ENCODE results near the gene MAGEC3. TPM values are rescaled to one million over a fixed set of nuclear protein-coding genes. Genes with fewer than 3 reads are reported as not detected.

The MAGEC3 gene, protein sequence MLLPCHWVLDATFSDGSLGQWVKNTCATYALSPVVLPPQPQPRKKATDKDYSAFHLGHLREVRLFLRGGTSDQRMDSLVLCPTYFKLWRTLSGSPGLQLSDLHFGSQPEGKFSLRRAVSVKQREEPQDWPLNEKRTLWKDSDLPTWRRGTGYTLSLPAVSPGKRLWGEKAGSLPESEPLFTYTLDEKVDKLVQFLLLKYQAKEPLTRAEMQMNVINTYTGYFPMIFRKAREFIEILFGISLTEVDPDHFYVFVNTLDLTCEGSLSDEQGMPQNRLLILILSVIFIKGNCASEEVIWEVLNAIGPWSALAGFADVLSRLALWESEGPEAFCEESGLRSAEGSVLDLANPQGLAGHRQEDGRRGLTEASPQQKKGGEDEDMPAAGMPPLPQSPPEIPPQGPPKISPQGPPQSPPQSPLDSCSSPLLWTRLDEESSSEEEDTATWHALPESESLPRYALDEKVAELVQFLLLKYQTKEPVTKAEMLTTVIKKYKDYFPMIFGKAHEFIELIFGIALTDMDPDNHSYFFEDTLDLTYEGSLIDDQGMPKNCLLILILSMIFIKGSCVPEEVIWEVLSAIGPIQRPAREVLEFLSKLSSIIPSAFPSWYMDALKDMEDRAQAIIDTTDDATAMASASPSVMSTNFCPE
- total RNA-seq (not detected), polyA plus RNA-seq (not detected)

DNA sequence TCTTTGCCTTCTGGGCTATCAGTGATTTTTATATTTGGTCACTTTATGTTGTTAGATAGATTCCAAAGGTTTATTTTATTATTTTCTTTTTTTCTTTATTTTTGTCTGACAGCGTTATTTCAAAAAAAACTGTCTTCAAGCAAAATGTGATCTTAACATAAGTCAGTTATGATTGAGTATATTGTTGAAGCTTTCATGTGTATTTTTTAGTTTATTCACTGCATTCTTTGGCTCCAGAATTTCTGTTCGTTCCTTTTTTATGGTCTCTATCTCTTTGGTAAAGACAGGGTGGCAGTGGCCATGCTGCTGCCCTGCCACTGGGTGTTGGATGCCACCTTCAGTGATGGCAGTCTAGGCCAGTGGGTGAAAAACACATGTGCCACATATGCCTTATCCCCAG lies at the start of gene MAGEC3:
MAGEC3 (plus strand) TSS at position 301 of the 400 bp plus-strand sequence; CDS start at position 301, 0 bp downstream.
- ChIA-PET POLR2A (no interaction called here), CTCF (no interaction called here)
- Mint-ChIP-seq H3K4me1 (no peaks in the 10 kb centered on the region), H3K27ac (no peak within 1 kb of the TSS), H3K36me3 (no peaks in the 10 kb centered on the region), H3K4me3 (no peak within 1 kb of the TSS), H3K9me3 (peaks cover 0 to 16% (median 5%) of the 10 kb centered on the region in 5 donors), H3K27me3 (no peaks in the 10 kb centered on the region)
- H3K27ac ChIP-seq (ENCODE audit: low read depth, low read length), result no peak within 1 kb of the TSS
- no peak within 1 kb of the TSS for H3K4me3 ChIP-seq (ENCODE audit: low read length)
- no peaks in the 10 kb centered on the region for H3K9me3 ChIP-seq (ENCODE audit: low read length)
- DNase-seq, result no peak
- H3K4me1 ChIP-seq (ENCODE audit: insufficient read depth, low read length), result no peaks in the 10 kb centered on the region
- H3K27me3 ChIP-seq (ENCODE audit: insufficient read depth, low read length, poor library complexity, severe bottlenecking), result no peaks in the 10 kb centered on the region
- no peaks in the 10 kb centered on the region for H3K36me3 ChIP-seq (ENCODE audit: insufficient read depth, low read length)

DNA sequence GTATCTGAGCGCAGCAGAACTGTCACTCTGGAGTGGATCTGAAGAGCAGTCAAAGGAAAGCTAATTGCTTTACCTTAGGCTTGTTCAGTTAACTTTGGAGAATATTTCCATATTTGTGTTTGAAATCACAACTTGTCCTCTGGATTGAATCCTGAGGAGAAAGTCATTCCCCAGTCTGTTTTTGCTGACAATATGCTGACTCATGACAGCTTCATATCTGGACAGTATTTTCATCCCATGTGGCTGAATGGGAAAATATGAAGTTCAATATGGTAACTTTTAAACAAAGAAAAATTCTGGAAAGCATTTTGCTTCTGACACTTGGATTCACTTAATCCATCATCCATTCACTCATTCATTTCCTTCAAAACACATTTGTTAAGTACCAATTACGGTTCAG lies 46.3 kb upstream of the MAGEC3 start:
- POLR2A ChIA-PET, result no interaction called here
- no peak overlapping the region for H3K27ac ChIP-seq (ENCODE audit: low read depth, low read length)
- Mint-ChIP-seq H3K27me3 (peaks cover 0 to 10% of the 10 kb centered on the region in 2 donors), H3K4me1 (no peaks in the 10 kb centered on the region), H3K36me3 (no peaks in the 10 kb centered on the region), H3K27ac (no peak overlapping the region), H3K4me3 (no peak overlapping the region), H3K9me3 (peaks cover 0 to 3% (median 0%) of the 10 kb centered on the region in 5 donors)
- DNase-seq, result no peak
- CTCF ChIA-PET, result no interaction called here
- no peaks in the 10 kb centered on the region for H3K9me3 ChIP-seq (ENCODE audit: low read length)
- H3K36me3 ChIP-seq (ENCODE audit: insufficient read depth, low read length), result no peaks in the 10 kb centered on the region
- H3K27me3 ChIP-seq (ENCODE audit: insufficient read depth, low read length, poor library complexity, severe bottlenecking), result no peaks in the 10 kb centered on the region
- H3K4me1 ChIP-seq (ENCODE audit: insufficient read depth, low read length), result no peaks in the 10 kb centered on the region
- no peak overlapping the region for H3K4me3 ChIP-seq (ENCODE audit: low read length)

DNA sequence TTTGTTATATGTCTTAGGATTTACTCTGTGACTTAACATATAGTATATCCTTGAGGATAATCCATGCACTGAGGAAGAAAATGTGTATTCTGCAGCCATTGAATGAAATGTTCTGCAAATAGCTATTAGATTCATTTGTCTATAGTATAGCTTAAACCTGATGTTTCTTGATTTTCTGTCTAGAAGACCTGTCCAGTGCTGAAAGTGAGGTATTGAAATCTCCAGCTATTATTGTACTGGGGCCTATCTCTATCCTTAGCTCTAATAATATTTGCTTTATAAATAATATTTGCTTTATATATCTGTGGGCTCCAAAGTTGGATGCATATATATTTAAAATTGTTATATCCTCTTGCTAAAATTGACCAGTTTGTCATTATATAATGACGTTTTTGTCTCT lies 26.7 kb upstream of the MAGEC3 start:
- Histone ChIP-seq H3K36me3 (ENCODE audit: insufficient read depth, low read length) (no peaks in the 10 kb centered on the region), H3K27me3 (ENCODE audit: insufficient read depth, low read length, poor library complexity, severe bottlenecking) (no peaks in the 10 kb centered on the region), H3K4me1 (ENCODE audit: insufficient read depth, low read length) (no peaks in the 10 kb centered on the region), H3K27ac (ENCODE audit: low read depth, low read length) (no peak overlapping the region), H3K4me3 (ENCODE audit: low read length) (no peak overlapping the region), H3K9me3 (ENCODE audit: low read length) (no peaks in the 10 kb centered on the region)
- DNase-seq, result no peak
- Mint-ChIP-seq H3K4me3 (no peak overlapping the region), H3K27me3 (no peaks in the 10 kb centered on the region), H3K36me3 (no peaks in the 10 kb centered on the region), H3K4me1 (no peaks in the 10 kb centered on the region), H3K9me3 (peaks cover 0 to 5% (median 1%) of the 10 kb centered on the region in 5 donors), H3K27ac (no peak overlapping the region)
- ChIA-PET CTCF (no interaction called here), POLR2A (no interaction called here)

DNA sequence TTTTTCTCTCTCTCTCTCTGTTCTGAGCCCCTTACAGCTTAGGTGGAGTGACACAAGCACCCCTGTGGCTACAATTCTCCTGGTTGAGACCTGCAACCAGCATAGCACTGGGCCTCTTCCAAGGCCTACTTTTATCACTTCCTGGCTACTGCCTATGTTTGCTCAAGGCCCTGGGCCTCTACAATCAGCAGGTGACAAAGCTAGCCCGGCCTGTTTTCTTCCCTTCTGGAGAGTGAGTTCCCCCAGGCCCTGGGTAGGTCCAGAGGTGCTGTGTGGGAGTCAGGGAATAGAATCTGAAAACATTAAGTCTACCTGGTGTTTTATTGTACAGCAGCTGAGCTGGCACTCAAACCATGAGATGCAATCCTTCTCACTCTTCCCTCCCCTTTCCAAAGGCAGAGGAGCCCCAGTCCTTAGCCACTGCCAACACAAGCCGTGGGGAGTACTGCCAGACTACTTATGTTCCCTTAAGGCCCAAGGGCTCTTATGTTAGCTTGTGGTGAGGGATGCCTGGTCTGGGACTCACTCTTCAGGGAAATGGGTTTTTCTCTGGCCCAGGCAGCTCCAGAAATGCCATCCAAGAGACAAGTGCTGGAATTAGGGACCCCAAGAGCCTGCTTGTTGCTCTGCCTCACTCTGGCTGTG lies 23.8 kb upstream of the MAGEC3 start:
- ChIA-PET POLR2A (no interaction called here), CTCF (no interaction called here)
- H3K27ac Mint-ChIP-seq, result no peak overlapping the region
- H3K27me3 ChIP-seq (ENCODE audit: insufficient read depth, low read length, poor library complexity, severe bottlenecking), result no peaks in the 10 kb centered on the region
- H3K4me1 Mint-ChIP-seq, result no peaks in the 10 kb centered on the region
- H3K27me3 Mint-ChIP-seq, result no peaks in the 10 kb centered on the region
- peaks cover 0 to 5% (median 3%) of the 10 kb centered on the region in 5 donors for H3K9me3 Mint-ChIP-seq
- no peaks in the 10 kb centered on the region for H3K36me3 ChIP-seq (ENCODE audit: insufficient read depth, low read length)
- DNase-seq, result no peak
- no peaks in the 10 kb centered on the region for H3K9me3 ChIP-seq (ENCODE audit: low read length)
- no peak overlapping the region for H3K27ac ChIP-seq (ENCODE audit: low read depth, low read length)
- H3K4me3 Mint-ChIP-seq, result no peak overlapping the region
- H3K4me1 ChIP-seq (ENCODE audit: insufficient read depth, low read length), result no peaks in the 10 kb centered on the region
- no peaks in the 10 kb centered on the region for H3K36me3 Mint-ChIP-seq
- H3K4me3 ChIP-seq (ENCODE audit: low read length), result no peak overlapping the region

DNA sequence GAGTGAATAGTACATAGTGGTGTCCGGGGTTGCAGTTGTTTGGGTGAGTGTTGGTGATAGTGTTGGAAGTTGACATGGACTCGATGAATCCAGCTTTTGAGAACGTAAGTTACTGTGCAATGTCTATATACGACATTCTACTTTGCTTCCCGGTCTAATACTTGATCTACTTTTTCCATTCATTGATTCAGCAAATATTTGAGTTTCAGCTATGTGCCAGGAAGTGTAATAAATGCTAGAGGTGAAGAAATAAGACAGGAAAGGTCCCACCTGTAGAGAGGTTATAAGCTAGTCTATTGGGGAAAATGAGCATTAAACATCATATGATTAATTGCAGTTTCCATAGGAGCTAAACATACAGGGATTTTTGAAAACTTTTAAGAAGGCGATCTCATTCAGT lies 22.2 kb upstream of the MAGEC3 start:
- Histone ChIP-seq H3K27me3 (ENCODE audit: insufficient read depth, low read length, poor library complexity, severe bottlenecking) (no peaks in the 10 kb centered on the region), H3K9me3 (ENCODE audit: low read length) (no peaks in the 10 kb centered on the region), H3K4me3 (ENCODE audit: low read length) (no peak overlapping the region), H3K4me1 (ENCODE audit: insufficient read depth, low read length) (no peaks in the 10 kb centered on the region), H3K27ac (ENCODE audit: low read depth, low read length) (no peak overlapping the region), H3K36me3 (ENCODE audit: insufficient read depth, low read length) (no peaks in the 10 kb centered on the region)
- Mint-ChIP-seq H3K4me3 (no peak overlapping the region), H3K4me1 (no peaks in the 10 kb centered on the region), H3K27me3 (no peaks in the 10 kb centered on the region), H3K9me3 (peaks cover 0 to 5% (median 3%) of the 10 kb centered on the region in 5 donors), H3K27ac (no peak overlapping the region), H3K36me3 (no peaks in the 10 kb centered on the region)
- CTCF ChIA-PET, result no interaction called here
- POLR2A ChIA-PET, result no interaction called here
- DNase-seq, result no peak

DNA sequence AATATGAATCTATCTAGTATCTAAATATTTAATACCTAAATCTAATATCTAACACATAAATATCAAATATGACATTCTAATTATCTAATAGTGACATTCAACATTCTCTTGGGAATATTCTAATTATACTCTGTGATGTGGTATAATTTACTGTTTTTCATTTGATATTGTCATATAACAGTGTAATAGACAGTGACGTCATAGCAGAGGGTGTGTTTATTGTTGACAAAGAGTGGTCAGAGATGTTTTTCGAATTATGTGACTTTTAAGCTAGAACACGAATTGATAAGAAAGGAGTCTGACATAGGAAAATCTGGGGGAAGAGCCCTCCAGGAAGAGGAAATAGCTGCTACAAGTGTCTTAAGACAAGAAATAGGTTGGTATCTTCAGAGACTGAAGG lies 5.9 kb upstream of the MAGEC3 start:
- POLR2A ChIA-PET, result no interaction called here
- peaks cover 0 to 7% (median 3%) of the 10 kb centered on the region in 5 donors for H3K9me3 Mint-ChIP-seq
- no peak for DNase-seq
- CTCF ChIA-PET, result no interaction called here
- no peak overlapping the region for H3K27ac Mint-ChIP-seq
- H3K36me3 Mint-ChIP-seq, result no peaks in the 10 kb centered on the region
- Histone ChIP-seq H3K4me1 (ENCODE audit: insufficient read depth, low read length) (no peaks in the 10 kb centered on the region), H3K9me3 (ENCODE audit: low read length) (no peaks in the 10 kb centered on the region), H3K27me3 (ENCODE audit: insufficient read depth, low read length, poor library complexity, severe bottlenecking) (no peaks in the 10 kb centered on the region), H3K4me3 (ENCODE audit: low read length) (no peak overlapping the region), H3K36me3 (ENCODE audit: insufficient read depth, low read length) (no peaks in the 10 kb centered on the region), H3K27ac (ENCODE audit: low read depth, low read length) (no peak overlapping the region)
- no peaks in the 10 kb centered on the region for H3K4me1 Mint-ChIP-seq
- peaks cover 0 to 4% of the 10 kb centered on the region in 2 donors for H3K27me3 Mint-ChIP-seq
- H3K4me3 Mint-ChIP-seq, result no peak overlapping the region

DNA sequence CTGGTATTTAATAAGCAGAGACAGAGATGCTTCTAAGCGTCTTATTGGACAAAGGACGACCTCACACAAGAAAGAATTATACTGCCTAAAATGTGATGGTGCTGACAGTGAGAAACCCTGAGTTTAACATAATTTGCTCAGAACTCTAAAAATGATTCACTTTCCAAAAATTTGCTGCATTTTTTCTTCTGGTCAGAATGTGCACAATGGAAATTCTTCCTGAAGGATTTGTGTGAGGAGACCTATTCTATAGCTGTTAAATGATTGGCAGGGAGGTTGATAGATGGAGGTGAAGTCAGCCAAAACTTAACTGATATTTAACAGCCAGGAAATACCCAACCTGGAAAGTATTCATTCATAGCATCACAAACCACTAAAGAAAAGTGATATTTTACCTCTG lies 1.7 kb downstream of the MAGEC3 start:
- Histone ChIP-seq H3K36me3 (ENCODE audit: insufficient read depth, low read length) (no peaks in the 10 kb centered on the region), H3K27ac (ENCODE audit: low read depth, low read length) (no peak overlapping the region), H3K4me1 (ENCODE audit: insufficient read depth, low read length) (no peaks in the 10 kb centered on the region), H3K4me3 (ENCODE audit: low read length) (no peak overlapping the region), H3K9me3 (ENCODE audit: low read length) (no peaks in the 10 kb centered on the region), H3K27me3 (ENCODE audit: insufficient read depth, low read length, poor library complexity, severe bottlenecking) (no peaks in the 10 kb centered on the region)
- POLR2A ChIA-PET, result no interaction called here
- Mint-ChIP-seq H3K4me3 (no peak overlapping the region), H3K9me3 (peaks cover 0 to 16% (median 5%) of the 10 kb centered on the region in 5 donors), H3K27ac (no peak overlapping the region), H3K36me3 (no peaks in the 10 kb centered on the region), H3K27me3 (peaks cover 0 to 2% of the 10 kb centered on the region in 2 donors), H3K4me1 (no peaks in the 10 kb centered on the region)
- no peak for DNase-seq
- CTCF ChIA-PET, result no interaction called here

DNA sequence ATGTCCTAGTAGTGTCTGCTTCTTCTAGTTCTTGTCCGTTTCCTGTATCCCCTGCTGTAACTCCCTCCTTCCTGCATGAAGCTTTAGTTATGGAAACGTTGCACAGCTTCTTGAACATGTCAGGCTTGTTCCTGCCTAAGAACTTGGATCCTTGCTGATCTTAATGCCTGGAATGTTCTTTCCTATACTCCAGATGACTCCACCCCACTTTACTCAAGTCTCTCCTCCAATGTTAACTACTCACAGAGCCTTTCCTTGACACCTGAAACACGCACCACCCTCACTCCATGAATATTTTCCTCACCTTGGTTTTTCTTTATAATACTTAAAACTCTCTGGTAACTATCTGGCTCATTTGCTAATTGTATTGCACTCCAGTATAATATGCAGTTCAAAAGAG lies 19.4 kb downstream of the MAGEC3 start:
- Histone ChIP-seq H3K36me3 (ENCODE audit: insufficient read depth, low read length) (no peaks in the 10 kb centered on the region), H3K27ac (ENCODE audit: low read depth, low read length) (no peak overlapping the region), H3K4me1 (ENCODE audit: insufficient read depth, low read length) (no peaks in the 10 kb centered on the region), H3K9me3 (ENCODE audit: low read length) (no peaks in the 10 kb centered on the region), H3K4me3 (ENCODE audit: low read length) (no peak overlapping the region), H3K27me3 (ENCODE audit: insufficient read depth, low read length, poor library complexity, severe bottlenecking) (no peaks in the 10 kb centered on the region)
- no peak for DNase-seq
- peaks cover 0 to 1% of the 10 kb centered on the region in 2 donors for H3K27me3 Mint-ChIP-seq
- H3K9me3 Mint-ChIP-seq, result peaks cover 0 to 3% (median 0%) of the 10 kb centered on the region in 5 donors
- no peaks in the 10 kb centered on the region for H3K36me3 Mint-ChIP-seq
- ChIA-PET CTCF (no interaction called here), POLR2A (no interaction called here)
- no peaks in the 10 kb centered on the region for H3K4me1 Mint-ChIP-seq
- no peak overlapping the region for H3K4me3 Mint-ChIP-seq
- H3K27ac Mint-ChIP-seq, result no peak overlapping the region

Measured in CD8-positive, alpha-beta memory T cell (primary cell).